ENCODE results near the gene TMEM30B. TPM values are rescaled to one million over a fixed set of nuclear protein-coding genes. Genes with fewer than 3 reads are reported as not detected.
A peak's percentile ranks its signal among the peaks of the same experiment; 100 is the strongest.

TMEM30B gene
- total and polyA plus RNA-seq, 2 of the 4 experiments (the other 2 are of a cell fraction) = 0.03 TPM; not detected in 1

GRCh38 chr14:61231810-61232209 is 49.3 kb downstream of the TMEM30B start:
- Histone ChIP-seq H2BK15ac (ENCODE audit: low read depth, low read length) (no peak overlapping the region), H3K18ac (ENCODE audit: low read depth, low read length) (no peak overlapping the region), H3K9me3 (ENCODE audit: control insufficient read depth, insufficient read depth, low read length) (no peaks in the 10 kb centered on the region), H3K4me3 (ENCODE audit: insufficient read depth, low read depth, low read length) (no peak overlapping the region), H2AFZ (replicated peaks; ENCODE audit: low read length, poor library complexity) (no peak overlapping the region), H4K8ac (ENCODE audit: low read depth in 2 of 2, low read length in 2 of 2) (peak overlapping the region in 1 of 2 experiments; percentile 62; a peak in 1 of 4 replicates), H3K27me3 (ENCODE audit: control insufficient read depth, insufficient read depth, low read length) (no peaks in the 10 kb centered on the region), H3K23ac (ENCODE audit: low read depth, low read length) (no peak overlapping the region), H3K9ac (ENCODE audit: low read depth, low read length) (no peak overlapping the region), H3K9me1 (ENCODE audit: insufficient read depth, low read length) (no peaks in the 10 kb centered on the region; the same call in 1 of the 2 replicates), H4K91ac (ENCODE audit: insufficient read depth, low read depth, low read length) (no peak overlapping the region), H3K36me3 (ENCODE audit: control insufficient read depth, insufficient read depth, low read length) (no peaks in the 10 kb centered on the region), H2BK120ac (ENCODE audit: low read depth, low read length) (0 out of 2 replicates have a peak overlapping the region, but pooled peaks have one; percentile 11), H3K27ac (ENCODE audit: insufficient read depth, low read length) (no peak overlapping the region), H3K79me1 (ENCODE audit: low read depth in 1 of 2, low read length in 2 of 2) (no peaks in the 10 kb centered on the region), H2BK20ac (ENCODE audit: low read depth, low read length) (peak overlapping the region; percentile 28; the same call in 1 of the 2 replicates), H3K4me1 (ENCODE audit: control insufficient read depth, insufficient read depth, low read length) (peaks cover 10% of the 10 kb centered on the region), H2AK9ac (replicated peaks; ENCODE audit: low read depth, low read length, poor library complexity) (no peak overlapping the region), H2BK5ac (ENCODE audit: low read depth, low read length, poor library complexity, severe bottlenecking) (no peak overlapping the region), H4K20me1 (ENCODE audit: insufficient read depth, low read length) (no peaks in the 10 kb centered on the region), H4K5ac (ENCODE audit: low read depth, low read length) (no peak overlapping the region; the same call in 1 of the 2 replicates), H3K4ac (ENCODE audit: low read depth, low read length) (0 out of 2 replicates have a peak overlapping the region, but pooled peaks have one; percentile 24), H3K56ac (ENCODE audit: extremely low read depth, insufficient read depth, low read length) (no peak overlapping the region), H3K14ac (replicated peaks; ENCODE audit: low read depth, low read length) (no peak overlapping the region; the same call in 1 of the 2 replicates), H3K4me2 (ENCODE audit: low read depth, low read length) (no peak overlapping the region), H2AK5ac (ENCODE audit: low read depth, low read length) (peak overlapping the region; percentile 20; the same call in 1 of the 2 replicates)
- no peak for ATAC-seq (ENCODE audit: low read depth)
- no peak for TF ChIP-seq MAZ (IDR thresholded peaks at IDR 0.05; ENCODE audit: borderline replicate concordance, low read depth, low read length)
- no peak for TF ChIP-seq RCOR1 (IDR thresholded peaks at IDR 0.05; ENCODE audit: insufficient replicate concordance, low read length)
- TF ChIP-seq MXI1 (IDR thresholded peaks at IDR 0.05; ENCODE audit: borderline replicate concordance, low read depth, low read length) = no peak
- 86% methylated on average over 1 of the region's 4 CpGs; no CpG with 5 or more reads in 1 of the 2 experiments for WGBS, 2 experiments (ENCODE audit: extremely low coverage in 2 of 2, insufficient read length in 1 of 2)
- intact Hi-C loops (cut with micrococcal nuclease) = no loop called here
- dilution Hi-C loops (cut with HindIII; ENCODE audit: low sequenced_read_pairs, unreplicated experiment) = no loop called here
- CTCF ChIA-PET = no interaction called here
- POLR2A ChIA-PET (ENCODE audit: unreplicated experiment) = no interaction called here
- in situ Hi-C loops (cut with MboI; ENCODE audit: low sequenced_read_pairs) = no loop called here
- DNase-seq = no peak
- BruUV-seq (replicated peaks) = no TSS peak

All from IMR-90 (cell line).